Esophagus squamous epithelium (tissue), 5 donors: ENCODE results near the gene ALMS1. TPM values are rescaled to one million over a fixed set of nuclear protein-coding genes. Genes with fewer than 3 reads are reported as not detected.
"Not testable (repeated sequence)": the region's sequence is repeated elsewhere in the genome, so short reads cannot be mapped to it uniquely, and the experiment has no call there.

ENCODE experiments used
- DNase-seq: peaks from one replicate; lab custom pipeline; 2025; lab: John Stamatoyannopoulos, UW
- H3K27ac ChIP-seq, 4 donors: fragments of 200-600 bp; sonication (generic); one replicate each; pipeline ENCODE4 v1.5.1; 2016 to 2019; ENCODE audit warnings: mild to moderate bottlenecking in 1 of 4
- H3K27me3 ChIP-seq, 4 donors: fragments of 200-600 bp; sonication (generic); 1 replicate in 3 of 4; 2 replicates in 1 of 4; pipeline versions ENCODE4 v1.5.1 to v1.6.0; 2017 to 2021; ENCODE audit warnings: antibody characterized with exemption in 1 of 4
- H3K36me3 ChIP-seq, 3 donors: fragments of 200-600 bp; sonication (generic); one replicate each; pipeline ENCODE4 v1.5.1; 2016 to 2019
- H3K4me1 ChIP-seq, 3 donors: fragments of 200-600 bp; sonication (generic); one replicate each; pipeline ENCODE4 v1.5.1; 2017 to 2019
- H3K4me3 ChIP-seq, 4 donors: fragments of 200-600 bp; sonication (generic); 1 replicate in 3 of 4; 2 replicates in 1 of 4; pipeline ENCODE4 v1.5.1; 2016 to 2019; ENCODE audit warnings: mild to moderate bottlenecking in 2 of 4, moderate library complexity in 1 of 4
- H3K9me3 ChIP-seq, 3 donors: fragments of 200-600 bp; sonication (generic); one replicate each; pipeline ENCODE4 v1.5.1; 2016 to 2019
- POLR2A ChIP-seq, 4 donors: fragments of 450-650 bp; IDR thresholded peaks; one replicate each; pipeline ENCODE4 v1.6.1; 2017; ENCODE audit warnings: antibody characterized with exemption in 4 of 4, mild to moderate bottlenecking in 4 of 4, moderate library complexity in 3 of 4
- WGBS, 2 donors: methylation state at CpG; one replicate each; pipeline ENCODE4 v1.1.5; 2018; 5-methylcytosine and 5-hydroxymethylcytosine counted together
- intact Hi-C: fragments of 100-400 bp; cut with DNase I; formaldehyde crosslinking; loops from one replicate; pipeline ENCODE4 v1.15.0; 2022
- total RNA-seq, 4 donors: library from RNA; depleted of rRNA; stranded (reverse); fragments of >200 nt; gene quantifications; one replicate each; pipeline ENCODE4 v1.1.0, GENCODE V29; 2016
- TF ChIP-seq, protein P1 (sequence below), 6 experiments: fragments of 450-650 bp in 4 of 6; fragments of 200-600 bp in 2 of 6; sonication (generic) in 2 of 6; IDR thresholded peaks; one replicate each; pipeline ENCODE4 v1.5.1; 2016 to 2019; ENCODE audit warnings: antibody characterized with exemption in 6 of 6, mild to moderate bottlenecking in 4 of 6, moderate library complexity in 4 of 6
- donor health status: DM: yes; HTN: yes; CAD: no.

The ALMS1 gene
- total RNA-seq, 4 donors from 2014 or later: 8.4 to 21.4 (median 9.5) TPM

GRCh38 chr2:73448856-73449255 lies 63.2 kb downstream of the ALMS1 start:
- Histone ChIP-seq H3K27ac (no peak overlapping the region), H3K36me3 (peaks cover 0 to 59% (median 0%) of the 10 kb centered on the region in 3 donors), H3K27me3 (no peaks in the 10 kb centered on the region), H3K9me3 (no peaks in the 10 kb centered on the region), H3K4me3 (no peak overlapping the region), H3K4me1 (no peaks in the 10 kb centered on the region)
- intact Hi-C loops: no loop called here
- 85 to 86% methylated on average over 3 of the region's 3 CpGs for WGBS, 2 donors
- DNase-seq: no peak
- TF ChIP-seq POLR2A (IDR thresholded peaks at IDR 0.05): no peak
- TF ChIP-seq, protein P1, sequence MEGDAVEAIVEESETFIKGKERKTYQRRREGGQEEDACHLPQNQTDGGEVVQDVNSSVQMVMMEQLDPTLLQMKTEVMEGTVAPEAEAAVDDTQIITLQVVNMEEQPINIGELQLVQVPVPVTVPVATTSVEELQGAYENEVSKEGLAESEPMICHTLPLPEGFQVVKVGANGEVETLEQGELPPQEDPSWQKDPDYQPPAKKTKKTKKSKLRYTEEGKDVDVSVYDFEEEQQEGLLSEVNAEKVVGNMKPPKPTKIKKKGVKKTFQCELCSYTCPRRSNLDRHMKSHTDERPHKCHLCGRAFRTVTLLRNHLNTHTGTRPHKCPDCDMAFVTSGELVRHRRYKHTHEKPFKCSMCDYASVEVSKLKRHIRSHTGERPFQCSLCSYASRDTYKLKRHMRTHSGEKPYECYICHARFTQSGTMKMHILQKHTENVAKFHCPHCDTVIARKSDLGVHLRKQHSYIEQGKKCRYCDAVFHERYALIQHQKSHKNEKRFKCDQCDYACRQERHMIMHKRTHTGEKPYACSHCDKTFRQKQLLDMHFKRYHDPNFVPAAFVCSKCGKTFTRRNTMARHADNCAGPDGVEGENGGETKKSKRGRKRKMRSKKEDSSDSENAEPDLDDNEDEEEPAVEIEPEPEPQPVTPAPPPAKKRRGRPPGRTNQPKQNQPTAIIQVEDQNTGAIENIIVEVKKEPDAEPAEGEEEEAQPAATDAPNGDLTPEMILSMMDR (IDR thresholded peaks at IDR 0.05): no peak

GRCh38 chr2:73449404-73449803 lies 63.8 kb downstream of the ALMS1 start:
- TF ChIP-seq POLR2A (IDR thresholded peaks at IDR 0.05): no peak
- TF ChIP-seq, protein P1 (IDR thresholded peaks at IDR 0.05): no peak
- Histone ChIP-seq H3K36me3 (peaks cover 0 to 56% (median 0%) of the 10 kb centered on the region in 3 donors), H3K9me3 (no peaks in the 10 kb centered on the region), H3K4me1 (no peaks in the 10 kb centered on the region), H3K27me3 (no peaks in the 10 kb centered on the region), H3K4me3 (no peak overlapping the region), H3K27ac (no peak overlapping the region)
- intact Hi-C loops: no loop called here
- DNase-seq: no peak

GRCh38 chr2:73451263-73451972 lies 65.8 kb downstream of the ALMS1 start:
- Histone ChIP-seq H3K4me3 (no peak overlapping the region), H3K27me3 (no peaks in the 10 kb centered on the region), H3K9me3 (no peaks in the 10 kb centered on the region), H3K27ac (no peak overlapping the region), H3K4me1 (no peaks in the 10 kb centered on the region), H3K36me3 (peaks cover 0 to 62% (median 0%) of the 10 kb centered on the region in 3 donors)
- no peak for DNase-seq
- 67 to 100% methylated on average over 1 of the region's 1 CpG for WGBS, 2 donors
- intact Hi-C loops: no loop called here
- no peak for TF ChIP-seq POLR2A (IDR thresholded peaks at IDR 0.05)
- TF ChIP-seq, protein P1 (IDR thresholded peaks at IDR 0.05): no peak

GRCh38 chr2:73457982-73458381 lies 72.3 kb downstream of the ALMS1 start:
- DNase-seq: no peak
- Histone ChIP-seq H3K27me3 (no peaks in the 10 kb centered on the region), H3K4me1 (no peaks in the 10 kb centered on the region), H3K4me3 (no peak overlapping the region), H3K36me3 (peaks cover 0 to 48% (median 0%) of the 10 kb centered on the region in 3 donors), H3K27ac (no peak overlapping the region), H3K9me3 (peaks cover 0 to 13% (median 0%) of the 10 kb centered on the region in 3 donors)
- 89 to 94% methylated on average over 3 of the region's 3 CpGs for WGBS, 2 donors
- intact Hi-C loops: no loop called here
- no peak for TF ChIP-seq POLR2A (IDR thresholded peaks at IDR 0.05)
- TF ChIP-seq, protein P1 (IDR thresholded peaks at IDR 0.05): no peak

GRCh38 chr2:73462388-73462787 lies 76.8 kb downstream of the ALMS1 start:
- H3K4me3 ChIP-seq, intact Hi-C loops: not testable (repeated sequence)
- WGBS, 2 donors: 92 to 100% methylated on average over 1 of the region's 1 CpG

More at GRCh38 chr2:73462388-73462787, 76.8 kb downstream of the ALMS1 start:
- Histone ChIP-seq H3K9me3 (peaks cover 0 to 13% (median 0%) of the 10 kb centered on the region in 3 donors), H3K36me3 (peaks cover 0 to 31% (median 0%) of the 10 kb centered on the region in 3 donors)
- not testable (repeated sequence) for DNase-seq, H3K27me3 ChIP-seq, H3K4me1 ChIP-seq, H3K27ac ChIP-seq
